HEK293 (cell line): ENCODE data around the gene CDH18.

Experiments
- CTCF ChIA-PET: fragments of 350-600 bp; formaldehyde crosslinking; extraction: SDS; loops from one replicate; lab custom pipeline; 2021; ENCODE audit warnings: antibody characterized with exemption; lab: Yijun Ruan, JAX
- POLR2A ChIA-PET: fragments of 300-600 bp; formaldehyde crosslinking; extraction: SDS; loops from one replicate; lab custom pipeline; 2020; ENCODE audit warnings: antibody characterized with exemption, inconsistent platforms; lab: Yijun Ruan, JAX
- H3K27ac ChIP-seq: fragments of 200-500 bp; sonication (Bioruptor generic); 2 replicates; pipeline ENCODE4 v1.5.1; 2014; ENCODE audit warnings: low read depth, low read length, control low read depth, inconsistent platforms; ENCODE audit errors: extremely low read depth
- H3K36me3 ChIP-seq, 2 experiments: fragments of 200-500 bp in 1 of 2; sonication (Bioruptor generic) in 1 of 2; 1 replicate in 1 of 2; 2 replicates in 1 of 2; pipeline ENCODE4 v1.5.1; 2014 to 2017; ENCODE audit warnings: inconsistent platforms in 2 of 2, low read length in 2 of 2; ENCODE audit not compliant: control insufficient read depth in 2 of 2, insufficient read depth in 1 of 2
- H3K4me1 ChIP-seq: fragments of 200-500 bp; sonication (Bioruptor generic); 2 replicates; pipeline ENCODE4 v1.5.1; 2014; ENCODE audit warnings: mild to moderate bottlenecking, low read length, inconsistent platforms; ENCODE audit not compliant: control insufficient read depth, insufficient read depth
- H3K4me3 ChIP-seq: 2 replicates; pipeline ENCODE4 v1.5.1; 2011; ENCODE audit warnings: low read depth, mild to moderate bottlenecking, control low read depth, low read length, moderate library complexity
- H3K9me3 ChIP-seq: fragments of 200-500 bp; sonication (Bioruptor generic); 2 replicates; pipeline ENCODE4 v1.5.1; 2014; ENCODE audit warnings: low read depth, low read length, inconsistent platforms; ENCODE audit not compliant: control insufficient read depth, insufficient read depth
- ELK4 ChIP-seq: IDR thresholded peaks from 2 replicates; pipeline ENCODE4 v1.6.1; 2011; ENCODE audit warnings: mild to moderate bottlenecking, low read depth, low read length, borderline replicate concordance
- GLI4 ChIP-seq: fragments of 450-650 bp; formaldehyde crosslinking; IDR thresholded peaks from 2 replicates; pipeline ENCODE4 v1.5.1; 2016; ENCODE audit warnings: missing biosample characterization, missing genetic modification characterization
- HOXD13 ChIP-seq: sonication (generic); formaldehyde crosslinking; IDR thresholded peaks from 2 replicates; pipeline ENCODE4 v1.8.0; 2022; ENCODE audit warnings: missing genetic modification reagents, borderline replicate concordance
- IKZF3 ChIP-seq: fragments of 450-650 bp; IDR thresholded peaks from 2 replicates; pipeline ENCODE4 v1.5.0; 2018; ENCODE audit warnings: missing biosample characterization, mild to moderate bottlenecking, missing genetic modification characterization, moderate library complexity
- KLF16 ChIP-seq: fragments of 450-650 bp; formaldehyde crosslinking; IDR thresholded peaks from 2 replicates; pipeline ENCODE4 v1.5.1; 2017; ENCODE audit warnings: missing biosample characterization, missing genetic modification characterization
- KLF8 ChIP-seq: fragments of 450-650 bp; formaldehyde crosslinking; IDR thresholded peaks from 2 replicates; pipeline ENCODE4 v1.5.1; 2016; ENCODE audit warnings: missing biosample characterization, missing genetic modification characterization
- OVOL3 ChIP-seq: fragments of 450-650 bp; formaldehyde crosslinking; IDR thresholded peaks from 2 replicates; pipeline ENCODE4 v1.5.1; 2016; ENCODE audit warnings: missing biosample characterization, missing genetic modification characterization
- PATZ1 ChIP-seq: fragments of 450-650 bp; formaldehyde crosslinking; IDR thresholded peaks from 2 replicates; pipeline ENCODE4 v1.5.1; 2016; ENCODE audit warnings: missing biosample characterization, missing genetic modification characterization
- SCRT1 ChIP-seq: fragments of 450-650 bp; formaldehyde crosslinking; IDR thresholded peaks from 2 replicates; pipeline ENCODE4 v1.5.1; 2016; ENCODE audit warnings: missing biosample characterization, missing genetic modification characterization, borderline replicate concordance
- ZFP3 ChIP-seq: fragments of 450-650 bp; formaldehyde crosslinking; IDR thresholded peaks from 2 replicates; pipeline ENCODE4 v1.5.1; 2016; ENCODE audit warnings: low read depth, missing biosample characterization, missing genetic modification characterization
- ZFP69B ChIP-seq: fragments of 450-650 bp; formaldehyde crosslinking; IDR thresholded peaks from 2 replicates; pipeline ENCODE4 v1.5.1; 2016; ENCODE audit warnings: missing biosample characterization, missing genetic modification characterization
- ZNF155 ChIP-seq: fragments of 450-650 bp; formaldehyde crosslinking; IDR thresholded peaks from 2 replicates; pipeline ENCODE4 v1.5.1; 2016; ENCODE audit warnings: missing biosample characterization, missing genetic modification characterization
- ZNF175 ChIP-seq: fragments of 450-650 bp; formaldehyde crosslinking; IDR thresholded peaks from 2 replicates; pipeline ENCODE4 v1.5.1; 2016; ENCODE audit warnings: missing biosample characterization, missing genetic modification characterization
- ZNF214 ChIP-seq: fragments of 450-650 bp; formaldehyde crosslinking; IDR thresholded peaks from 2 replicates; pipeline ENCODE4 v1.5.1; 2017; ENCODE audit warnings: missing biosample characterization, mild to moderate bottlenecking, missing genetic modification characterization, borderline replicate concordance
- ZNF514 ChIP-seq: fragments of 450-650 bp; formaldehyde crosslinking; IDR thresholded peaks from 2 replicates; pipeline ENCODE4 v1.5.1; 2016; ENCODE audit warnings: missing biosample characterization, missing genetic modification characterization
- ZNF518A ChIP-seq: fragments of 450-650 bp; formaldehyde crosslinking; conservative IDR thresholded peaks from 2 replicates; pipeline ENCODE4 v1.5.1; 2016; ENCODE audit warnings: low read depth, missing biosample characterization, missing genetic modification characterization
- ZNF621 ChIP-seq: fragments of 450-650 bp; formaldehyde crosslinking; IDR thresholded peaks from 2 replicates; pipeline ENCODE4 v1.5.1; 2017; ENCODE audit warnings: missing biosample characterization, missing genetic modification characterization
- ZNF639 ChIP-seq: fragments of 450-650 bp; formaldehyde crosslinking; IDR thresholded peaks from 2 replicates; pipeline ENCODE4 v1.5.1; 2016; ENCODE audit warnings: missing biosample characterization, missing genetic modification characterization
- ZNF777 ChIP-seq: fragments of 450-650 bp; formaldehyde crosslinking; IDR thresholded peaks from 2 replicates; pipeline ENCODE4 v1.5.1; 2017; ENCODE audit warnings: missing biosample characterization, missing genetic modification characterization, borderline replicate concordance

Gene CDH18

GRCh38 chr5:19538607-19539006, 449.4 kb downstream of the CDH18 start (continued):
- TF ChIP-seq ELK4 (no peak), ZNF214 (no peak)

GRCh38 chr5:19536387-19536786, 451.6 kb downstream of the CDH18 start:
- CTCF ChIA-PET, result no interaction called here
- H3K36me3 ChIP-seq, result no peaks in the 10 kb centered on the region
- POLR2A ChIA-PET, result no interaction called here

More at GRCh38 chr5:19536387-19536786, 451.6 kb downstream of the CDH18 start:
- H3K4me3 ChIP-seq, result no peak overlapping the region
- TF ChIP-seq ZNF518A (tag by site-specific recombination) (no peak), ZFP3 (no peak), ZNF155 (tag by site-specific recombination) (no peak), SCRT1 (tag by site-specific recombination) (no peak), IKZF3 (tag by site-specific recombination) (no peak), ZNF621 (tag by site-specific recombination) (no peak), OVOL3 (tag by site-specific recombination) (no peak), ZNF514 (tag by site-specific recombination) (no peak), ZNF639 (tag by site-specific recombination) (no peak), ZNF777 (tag by site-specific recombination) (no peak), PATZ1 (no peak), GLI4 (tag by site-specific recombination) (no peak), HOXD13 (CRISPR knock-in tag) (no peak), ZFP69B (tag by site-specific recombination) (no peak), KLF16 (tag by site-specific recombination) (no peak), KLF8 (tag by site-specific recombination) (no peak), ZNF175 (tag by site-specific recombination) (no peak)
- no peaks in the 10 kb centered on the region for H3K4me1 ChIP-seq
- H3K27ac ChIP-seq, result no peak overlapping the region
- H3K9me3 ChIP-seq, result no peaks in the 10 kb centered on the region
